ENCODE results near the gene CCT6B.

GRCh38 chr17:34981538-34982241, 20.4 kb upstream of the CCT6B start:
- TF ChIP-seq CTCF (IDR thresholded peaks at IDR 0.05; ENCODE audit: poor library complexity, severe bottlenecking) (no peak), REST (IDR thresholded peaks at IDR 0.05; ENCODE audit: borderline replicate concordance) (no peak), TAF1 (IDR thresholded peaks at IDR 0.05; ENCODE audit: low read depth) (no peak), MXI1 (conservative IDR thresholded peaks at IDR 0.05; ENCODE audit: poor library complexity, severe bottlenecking) (no peak), EP300 (conservative IDR thresholded peaks at IDR 0.05; ENCODE audit: poor library complexity, severe bottlenecking) (no peak), EZH2 (IDR thresholded peaks at IDR 0.05; ENCODE audit: borderline replicate concordance, insufficient read depth, low read length, poor library complexity, severe bottlenecking) (no peak)
